Measurements from ENCODE around the gene DIPK1A. TPM values are rescaled to one million over a fixed set of nuclear protein-coding genes. Genes with fewer than 3 reads are reported as not detected.

DIPK1A gene
- total and polyA plus RNA-seq, 12 donors = 0.91 to 10.2 (median 3.0) TPM

- TF ChIP-seq POLR2A (IDR thresholded peaks at IDR 0.05) (no peak), CTCF (IDR thresholded peaks at IDR 0.05) (no peak)
- DNase-seq = no peak
- H3K9me3 ChIP-seq (replicated peaks in 1 of 3) = no peaks in the 10 kb centered on the region
- intact Hi-C loops (cut with DNase I) = no loop called here
- H3K4me3 ChIP-seq = no peak overlapping the region
- H3K27ac ChIP-seq = no peak overlapping the region
- H3K27me3 ChIP-seq = no peaks in the 10 kb centered on the region
- H3K4me1 ChIP-seq (replicated peaks in 1 of 2) = peaks cover 0 to 10% of the 10 kb centered on the region in 2 donors
- no peaks in the 10 kb centered on the region for H3K36me3 ChIP-seq (replicated peaks in 1 of 2)
- 55 to 66% (median 64%) methylated on average over 4 of the region's 4 CpGs for WGBS, 4 donors
Measured at GRCh38 chr1:92951141-92951582, 10.1 kb downstream of the DIPK1A start.

- no peaks in the 10 kb centered on the region for H3K9me3 ChIP-seq (replicated peaks in 1 of 3)
- no peaks in the 10 kb centered on the region for H3K36me3 ChIP-seq (replicated peaks in 1 of 2)
- H3K4me1 ChIP-seq (replicated peaks in 1 of 2) = peaks cover 0 to 10% of the 10 kb centered on the region in 2 donors
- WGBS, 4 donors = 85 to 90% (median 89%) methylated on average over 7 of the region's 7 CpGs
- intact Hi-C loops (cut with DNase I) = no loop called here
- TF ChIP-seq CTCF (IDR thresholded peaks at IDR 0.05) (no peak), POLR2A (IDR thresholded peaks at IDR 0.05) (no peak)
- H3K27me3 ChIP-seq = no peaks in the 10 kb centered on the region
- no peak overlapping the region for H3K4me3 ChIP-seq
- H3K27ac ChIP-seq = no peak overlapping the region
- DNase-seq = no peak
Measured at GRCh38 chr1:92949937-92950817, 11.1 kb downstream of the DIPK1A start.

GRCh38 chr1:92948071-92948470 is 13.2 kb downstream of the DIPK1A start:
- intact Hi-C loops (cut with DNase I) = no loop called here
- Histone ChIP-seq H3K27ac (no peak overlapping the region), H3K9me3 (replicated peaks in 1 of 3) (no peaks in the 10 kb centered on the region), H3K36me3 (replicated peaks in 1 of 2) (no peaks in the 10 kb centered on the region), H3K4me3 (no peak overlapping the region), H3K27me3 (no peaks in the 10 kb centered on the region), H3K4me1 (replicated peaks in 1 of 2) (peaks cover 0 to 4% of the 10 kb centered on the region in 2 donors)
- DNase-seq = no peak
- 76 to 91% (median 86%) methylated on average over 1 of the region's 1 CpG for WGBS, 4 donors
- no peak for TF ChIP-seq CTCF (IDR thresholded peaks at IDR 0.05)
- no peak for TF ChIP-seq POLR2A (IDR thresholded peaks at IDR 0.05)

- 82 to 95% (median 91%) methylated on average over 4 of the region's 4 CpGs for WGBS, 4 donors
- Histone ChIP-seq H3K9me3 (replicated peaks in 1 of 3) (no peaks in the 10 kb centered on the region), H3K4me1 (replicated peaks in 1 of 2) (no peaks in the 10 kb centered on the region), H3K36me3 (replicated peaks in 1 of 2) (no peaks in the 10 kb centered on the region), H3K4me3 (no peak overlapping the region), H3K27ac (no peak overlapping the region), H3K27me3 (no peaks in the 10 kb centered on the region)
- no peak for DNase-seq
- intact Hi-C loops (cut with DNase I) = no loop called here
- TF ChIP-seq CTCF (IDR thresholded peaks at IDR 0.05) (no peak), POLR2A (IDR thresholded peaks at IDR 0.05) (no peak)
Measured at GRCh38 chr1:92945748-92946270, 15.5 kb downstream of the DIPK1A start.

Data from adrenal gland (tissue), 12 donors.